Activated CD4-positive, alpha-beta T cell treated with anti-CD3 and anti-CD28 coated beads, Interleukin-2, amount 50 U/mL, for 48 hours (primary cell): ENCODE measurements around the gene TTLL8.
"Not testable (repeated sequence)": the region's sequence is repeated elsewhere in the genome, so short reads cannot be mapped to it uniquely, and the experiment has no call there.

Source experiments
- DNase-seq, 2 experiments: peaks; one replicate each; pipeline ENCODE4 v3.0.0-alpha.2; 2020

Gene TTLL8

GRCh38 chr22:49981799-49982198, 76.3 kb downstream of the TTLL8 start:
- DNase-seq = not testable (repeated sequence)

GRCh38 chr22:49979587-49980264, 78.4 kb downstream of the TTLL8 start:
- DNase-seq = peak; percentile 51 to 69

GRCh38 chr22:49977578-49977977, 80.5 kb downstream of the TTLL8 start:
- no peak for DNase-seq

GRCh38 chr22:49976439-49977175, 81.5 kb downstream of the TTLL8 start:
- DNase-seq = peak; percentile 57 to 71

- DNase-seq = peak; percentile 70 to 76
These were observed 82.3 kb downstream of the TTLL8 start for GRCh38 chr22:49975543-49976389.

GRCh38 chr22:49973018-49973961, 84.8 kb downstream of the TTLL8 start:
- no peak for DNase-seq

- peak; percentile 29 for DNase-seq
These were observed 85.7 kb downstream of the TTLL8 start for GRCh38 chr22:49972163-49973017.

GRCh38 chr22:49971232-49972162, 86.6 kb downstream of the TTLL8 start:
- peak; percentile 79 to 83 for DNase-seq

GRCh38 chr22:49970528-49971231, 87.4 kb downstream of the TTLL8 start:
- DNase-seq = peak; percentile 96 to 97

- DNase-seq = peak in 1 of 2 experiments; percentile 21
These were observed 88.2 kb downstream of the TTLL8 start for GRCh38 chr22:49969751-49970527.

GRCh38 chr22:49968831-49969661, 89.1 kb downstream of the TTLL8 start:
- no peak for DNase-seq
